H9 (cell line): ENCODE measurements around the gene UGT1A8. TPM values are rescaled to one million over a fixed set of nuclear protein-coding genes. Genes with fewer than 3 reads are reported as not detected.

Experiments
- DNase-seq: peaks from one replicate; pipeline ENCODE4 v3.0.0-alpha.2; 2017
- H2AFZ ChIP-seq: one replicate; pipeline ENCODE4 v1.6.1; 2013; ENCODE audit warnings: mild to moderate bottlenecking, low read length, control low read depth, moderate library complexity
- H2AK5ac ChIP-seq: 2 replicates; pipeline ENCODE4 v1.6.1; 2013; ENCODE audit warnings: low read length, control low read depth, mixed read lengths; ENCODE audit not compliant: insufficient read length
- H2BK120ac ChIP-seq: one replicate; pipeline ENCODE4 v1.6.1; 2013; ENCODE audit warnings: low read depth, mild to moderate bottlenecking, low read length, control low read depth, inconsistent platforms; ENCODE audit not compliant: poor library complexity, severe bottlenecking
- H2BK12ac ChIP-seq: 2 replicates; pipeline ENCODE4 v1.6.1; 2013; ENCODE audit warnings: low read length, control low read depth, mixed read lengths, low read depth; ENCODE audit not compliant: insufficient read length
- H2BK15ac ChIP-seq: 2 replicates; pipeline ENCODE4 v1.6.1; 2013; ENCODE audit warnings: low read depth, low read length, control low read depth
- H2BK20ac ChIP-seq: one replicate; pipeline ENCODE4 v1.6.1; 2013; ENCODE audit warnings: low read depth, mild to moderate bottlenecking, low read length, control low read depth, inconsistent platforms; ENCODE audit not compliant: poor library complexity, severe bottlenecking
- H2BK5ac ChIP-seq: 2 replicates; pipeline ENCODE4 v1.6.1; 2013; ENCODE audit warnings: low read length, control low read depth, mixed read lengths; ENCODE audit not compliant: insufficient read length
- H3K14ac ChIP-seq: 2 replicates; pipeline ENCODE4 v1.6.1; 2013; ENCODE audit warnings: low read length, control low read depth; ENCODE audit not compliant: insufficient read depth
- H3K18ac ChIP-seq: 2 replicates; pipeline ENCODE4 v1.6.1; 2013; ENCODE audit warnings: low read depth, mild to moderate bottlenecking, mixed read lengths, low read length, control low read depth; ENCODE audit not compliant: insufficient read length
- H3K23ac ChIP-seq: 2 replicates; pipeline ENCODE4 v1.6.1; 2013; ENCODE audit warnings: low read length, control low read depth, mixed read lengths, low read depth; ENCODE audit not compliant: insufficient read length
- H3K23me2 ChIP-seq: 2 replicates; pipeline ENCODE4 v1.6.1; 2013; ENCODE audit warnings: low read depth, mild to moderate bottlenecking, mixed read lengths, low read length, control low read depth; ENCODE audit not compliant: insufficient read length, poor library complexity, severe bottlenecking
- H3K27ac ChIP-seq: 2 replicates; pipeline ENCODE4 v1.5.1; 2013; ENCODE audit warnings: low read length, control low read depth, mixed read lengths, low read depth; ENCODE audit not compliant: insufficient read length
- H3K27me3 ChIP-seq: 2 replicates; pipeline ENCODE4 v1.6.1; 2013; ENCODE audit warnings: low read length, control low read depth, inconsistent platforms; ENCODE audit not compliant: insufficient read depth
- H3K4ac ChIP-seq: 2 replicates; pipeline ENCODE4 v1.6.1; 2013; ENCODE audit warnings: low read depth, mild to moderate bottlenecking, control low read depth, inconsistent platforms, low read length, moderate library complexity
- H3K4me1 ChIP-seq: 2 replicates; pipeline ENCODE4 v1.6.1; 2013; ENCODE audit warnings: low read length, control low read depth, inconsistent platforms; ENCODE audit not compliant: insufficient read depth
- H3K4me2 ChIP-seq: 2 replicates; pipeline ENCODE4 v1.6.1; 2013; ENCODE audit warnings: low read length, control low read depth, mixed read lengths; ENCODE audit not compliant: insufficient read length, insufficient read depth
- H3K56ac ChIP-seq: 2 replicates; pipeline ENCODE4 v1.6.1; 2013; ENCODE audit warnings: low read depth, mild to moderate bottlenecking, mixed read lengths, low read length, control low read depth; ENCODE audit not compliant: insufficient read length
- H3K79me1 ChIP-seq: 2 replicates; pipeline ENCODE4 v1.6.1; 2013; ENCODE audit warnings: low read depth, mild to moderate bottlenecking, moderate library complexity, low read length, control low read depth, inconsistent platforms; ENCODE audit not compliant: insufficient read depth, poor library complexity, severe bottlenecking
- H3K79me2 ChIP-seq: 2 replicates; pipeline ENCODE4 v1.6.1; 2013; ENCODE audit warnings: low read length, control low read depth, inconsistent platforms; ENCODE audit not compliant: insufficient read depth
- H3K9ac ChIP-seq: 2 replicates; pipeline ENCODE4 v1.6.1; 2013; ENCODE audit warnings: low read length, control low read depth, mixed read lengths; ENCODE audit not compliant: insufficient read length; ENCODE audit errors: extremely low read depth
- H3K9me3 ChIP-seq: one replicate; pipeline ENCODE4 v1.6.1; 2013; ENCODE audit warnings: low read depth, low read length, inconsistent platforms; ENCODE audit not compliant: control insufficient read depth
- H3T11ph ChIP-seq: one replicate; pipeline ENCODE4 v1.6.1; 2013; ENCODE audit warnings: mild to moderate bottlenecking, low read length, control low read depth, inconsistent platforms
- H4K20me1 ChIP-seq: one replicate; pipeline ENCODE4 v1.6.1; 2013; ENCODE audit not compliant: control insufficient read depth, insufficient read length, insufficient read depth
- H4K5ac ChIP-seq: 2 replicates; pipeline ENCODE4 v1.6.1; 2013; ENCODE audit warnings: low read depth, mild to moderate bottlenecking, mixed read lengths, low read length, control low read depth; ENCODE audit not compliant: insufficient read length
- H4K8ac ChIP-seq: replicated peaks from 2 replicates; pipeline ENCODE4 v1.6.1; 2013; ENCODE audit warnings: low read length, control low read depth, mixed read lengths, low read depth; ENCODE audit not compliant: insufficient read length
- H4K91ac ChIP-seq: 2 replicates; pipeline ENCODE4 v1.6.1; 2013; ENCODE audit warnings: low read depth, mild to moderate bottlenecking, moderate library complexity, mixed read lengths, low read length, control low read depth; ENCODE audit not compliant: insufficient read length
- H3K27ac Mint-ChIP-seq, 3 experiments: 2 replicates in 2 of 3; 3 replicates in 1 of 3; pipeline ENCODE4 v1.8.0; 2020 to 2021; ENCODE audit warnings: mixed read lengths in 3 of 3, mild to moderate bottlenecking in 1 of 3, moderate library complexity in 1 of 3
- H3K27me3 Mint-ChIP-seq: 2 replicates; pipeline ENCODE4 v1.8.0; 2021; ENCODE audit warnings: low read depth, mild to moderate bottlenecking, moderate library complexity, mixed read lengths
- H3K36me3 Mint-ChIP-seq, 3 experiments: 2 replicates in 2 of 3; 3 replicates in 1 of 3; pipeline ENCODE4 v1.8.0; 2020 to 2021; ENCODE audit warnings: low read depth in 3 of 3, mixed read lengths in 3 of 3; ENCODE audit not compliant: insufficient read depth in 1 of 3
- H3K4me1 Mint-ChIP-seq, 2 experiments: 2 replicates each; pipeline ENCODE4 v1.8.0; 2020; ENCODE audit warnings: mixed read lengths in 2 of 2
- H3K4me3 Mint-ChIP-seq, 2 experiments: 2 replicates in 1 of 2; 3 replicates in 1 of 2; pipeline ENCODE4 v1.8.0; 2020 to 2021; ENCODE audit warnings: mild to moderate bottlenecking in 2 of 2, mixed read lengths in 2 of 2, moderate library complexity in 1 of 2
- H3K9me3 Mint-ChIP-seq, 2 experiments: 2 replicates in 1 of 2; 3 replicates in 1 of 2; pipeline ENCODE4 v1.8.0; 2020; ENCODE audit warnings: mild to moderate bottlenecking in 2 of 2, mixed read lengths in 2 of 2, moderate library complexity in 1 of 2
- CTCF ChIP-seq: fragments of 200-600 bp; sonication (generic); conservative IDR thresholded peaks from 3 replicates; pipeline ENCODE4 v1.8.0; 2021; ENCODE audit warnings: antibody characterized with exemption, mild to moderate bottlenecking
- WGBS: extraction: QIAGEN DNeasy Blood & Tissue Kit; methylation state at CpG from one replicate; pipeline ENCODE4 v1.1.7; 2013; ENCODE audit warnings: missing lambda C conversion rate, low lambda C conversion rate, mixed read lengths; ENCODE audit not compliant: insufficient read length; ENCODE audit errors: extremely low coverage; 5-methylcytosine and 5-hydroxymethylcytosine counted together
- total RNA-seq: library from RNA; stranded (reverse); gene quantifications from 2 replicates; pipeline ENCODE4 v1.2.1, GENCODE V29; 2021

Gene UGT1A8
- total RNA-seq, 1 experiment from 2014 or later: not detected

GRCh38 chr2:233711312-233712008 lies 94.0 kb downstream of the UGT1A8 start:
- no peaks in the 10 kb centered on the region for H3K27me3 ChIP-seq
- H3K79me2 ChIP-seq: no peaks in the 10 kb centered on the region
- no peaks in the 10 kb centered on the region for H3K4me1 ChIP-seq
- H3K23me2 ChIP-seq: peaks cover 1% of the 10 kb centered on the region
- no peak overlapping the region for H3K4me2 ChIP-seq
- H4K20me1 ChIP-seq: no peaks in the 10 kb centered on the region
- H2BK15ac ChIP-seq: no peak overlapping the region
- no peaks in the 10 kb centered on the region for H3K79me1 ChIP-seq
- H3K9me3 ChIP-seq: no peaks in the 10 kb centered on the region
- Mint-ChIP-seq H3K27me3 (peaks cover 8% of the 10 kb centered on the region), H3K36me3 (no peaks in the 10 kb centered on the region), H3K27ac (no peak overlapping the region), H3K9me3 (no peaks in the 10 kb centered on the region), H3K4me3 (no peak overlapping the region; a peak in 1 of 5 replicates), H3K4me1 (peaks cover 7% of the 10 kb centered on the region in 2 experiments)
- no peak overlapping the region for H2BK12ac ChIP-seq
- H3K18ac ChIP-seq: no peak overlapping the region
- no peak overlapping the region for H4K91ac ChIP-seq
- H3K27ac ChIP-seq: no peak overlapping the region
- H3K9ac ChIP-seq: no peak overlapping the region
- no peak overlapping the region for H2AK5ac ChIP-seq
- no peak overlapping the region for H3K4ac ChIP-seq
- no peak overlapping the region for H4K5ac ChIP-seq
- peak; percentile 92 for TF ChIP-seq CTCF
- H3T11ph ChIP-seq: no peak overlapping the region
- no peak overlapping the region for H3K56ac ChIP-seq
- no peak overlapping the region for H2AFZ ChIP-seq
- no peak overlapping the region for H3K23ac ChIP-seq
- no peak overlapping the region for H2BK20ac ChIP-seq
- no peak overlapping the region for H2BK5ac ChIP-seq
- H3K14ac ChIP-seq: no peak overlapping the region; the same call in 1 of the 2 replicates
- no CpG with 5 or more reads among the region's 11 CpGs for WGBS
- H4K8ac ChIP-seq: no peak overlapping the region
- peak; percentile 84 for DNase-seq
- H2BK120ac ChIP-seq: no peak overlapping the region
